Activated CD4-positive, alpha-beta memory T cell treated with anti-CD3 and anti-CD28 coated beads for 36 hours (primary cell): Measurements from ENCODE around the gene C6orf15. TPM values are rescaled to one million over a fixed set of nuclear protein-coding genes. Genes with fewer than 3 reads are reported as not detected.

Experiments used
- CTCF ChIA-PET: fragments of 350-600 bp; sonication (Branson Sonifier 250); formaldehyde crosslinking; loops from one replicate; lab custom pipeline; 2021; ENCODE audit warnings: antibody characterized with exemption, inconsistent platforms; lab: Charles Lee
- POLR2A ChIA-PET: fragments of 350-600 bp; sonication (Branson Sonifier 250); formaldehyde crosslinking; loops from one replicate; lab custom pipeline; 2021; ENCODE audit warnings: antibody characterized with exemption; lab: Charles Lee
- DNase-seq: peaks from one replicate; pipeline ENCODE4 v3.0.0-alpha.2; 2020
- H3K27ac Mint-ChIP-seq: one replicate; pipeline ENCODE4 v1.8.0; 2021; ENCODE audit warnings: mixed read lengths
- H3K27me3 Mint-ChIP-seq: one replicate; pipeline ENCODE4 v1.8.0; 2021; ENCODE audit warnings: mixed read lengths
- H3K36me3 Mint-ChIP-seq: one replicate; pipeline ENCODE4 v1.8.0; 2021; ENCODE audit warnings: mixed read lengths
- H3K4me1 Mint-ChIP-seq: one replicate; pipeline ENCODE4 v1.8.0; 2021; ENCODE audit warnings: low read depth, mixed read lengths
- H3K4me3 Mint-ChIP-seq: one replicate; pipeline ENCODE4 v1.8.0; 2021; ENCODE audit warnings: mild to moderate bottlenecking, mixed read lengths
- H3K9me3 Mint-ChIP-seq: one replicate; pipeline ENCODE4 v1.8.0; 2021; ENCODE audit warnings: mixed read lengths
- intact Hi-C: fragments of 100-400 bp; cut with micrococcal nuclease; formaldehyde crosslinking; loops from one replicate; pipeline ENCODE4 v1.15.1; 2023
- total RNA-seq, 2 experiments: library from RNA; stranded (reverse); gene quantifications; one replicate each; pipeline ENCODE4 v1.2.3, GENCODE V29; 2021

C6orf15 gene
- total RNA-seq, 2 experiments from 2014 or later: not detected

- Mint-ChIP-seq H3K27me3 (no peaks in the 10 kb centered on the region), H3K36me3 (no peaks in the 10 kb centered on the region), H3K9me3 (no peaks in the 10 kb centered on the region), H3K27ac (no peak overlapping the region), H3K4me1 (no peaks in the 10 kb centered on the region), H3K4me3 (no peak overlapping the region)
- DNase-seq: no peak
- intact Hi-C loops: no loop called here
- ChIA-PET CTCF (no interaction called here), POLR2A (no interaction called here)
These were observed 48.4 kb downstream of the C6orf15 start for GRCh38 chr6:31063906-31064435.

Other genes starting within 250 kb of the C6orf15 start
- gene DDR1, start 228.1 kb downstream of the C6orf15 start, total RNA-seq: 1 to 10 TPM; 8.1 to 8.7 TPM
- 10 to 100 TPM; 35.2 to 39.2 TPM for gene GTF2H4, start 204.4 kb downstream of the C6orf15 start, total RNA-seq
- 10 to 100 TPM; 56.9 to 68.9 TPM for gene VARS2, start 198.3 kb downstream of the C6orf15 start, total RNA-seq
- gene SFTA2, start 180.4 kb downstream of the C6orf15 start, total RNA-seq: not detected
- gene MUCL3, start 171.6 kb downstream of the C6orf15 start, total RNA-seq: not detected
- gene MUC21, start 128.9 kb downstream of the C6orf15 start, total RNA-seq: not detected
- gene MUC22, start 102.1 kb downstream of the C6orf15 start, total RNA-seq: not detected
- gene PSORS1C1, start 2.2 kb upstream of the C6orf15 start, total RNA-seq: not detected
- gene CDSN, start 7.9 kb upstream of the C6orf15 start, total RNA-seq: not detected
- not detected for gene PSORS1C2, start 26.5 kb upstream of the C6orf15 start, total RNA-seq
- gene CCHCR1, start 45.2 kb upstream of the C6orf15 start, total RNA-seq: 10 to 100 TPM; 44.5 to 50.5 TPM
- 10 to 100 TPM; 93.0 to 93.1 TPM for gene TCF19, start 46.0 kb upstream of the C6orf15 start, total RNA-seq
- gene POU5F1, start 58.1 kb upstream of the C6orf15 start, total RNA-seq: under 1 TPM in 1 of 2 experiments, not detected in 1; 0.52 TPM
- 100 to 1,000 TPM; 976 to 983 TPM for gene HLA-C, start 159.5 kb upstream of the C6orf15 start, total RNA-seq
- gene HLA-B, start 244.6 kb upstream of the C6orf15 start, total RNA-seq: 1,000 to 10,000 TPM; 3,016 to 3,060 TPM